Measurements from ENCODE around the gene ETS2. TPM values are rescaled to one million over a fixed set of nuclear protein-coding genes. Genes with fewer than 3 reads are reported as not detected.

ETS2 gene
- total RNA-seq, 1 donor from 2014 or later, result 22.9 TPM

DNA sequence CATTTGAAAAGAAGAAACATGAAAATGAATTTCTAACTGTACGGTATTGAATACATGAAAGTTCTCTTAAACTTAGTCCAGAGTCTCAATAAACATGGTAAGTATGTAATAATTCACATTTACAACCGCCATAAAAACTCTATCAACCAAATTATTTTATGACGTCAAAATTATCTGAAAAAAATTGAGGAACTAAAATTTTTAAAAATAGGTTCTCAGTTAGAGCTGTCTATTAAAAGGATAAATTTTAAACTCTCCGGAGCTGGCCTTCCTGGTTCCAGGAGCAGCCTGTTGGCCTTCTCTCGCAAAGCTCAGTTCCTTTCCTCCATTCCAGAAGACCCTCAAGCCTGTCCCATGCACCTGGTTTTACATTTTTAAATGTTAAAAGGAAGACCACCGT, 18.7 kb upstream of the ETS2 start:
- Mint-ChIP-seq H3K4me3 (no peak overlapping the region), H3K4me1 (ENCODE audit: low read depth) (peaks cover 7% of the 10 kb centered on the region), H3K27ac (no peak overlapping the region), H3K36me3 (ENCODE audit: low read depth) (peaks cover 6% of the 10 kb centered on the region), H3K27me3 (ENCODE audit: insufficient read depth) (peaks cover 2% of the 10 kb centered on the region), H3K9me3 (peaks cover 15% of the 10 kb centered on the region)
- no peak for DNase-seq (ENCODE audit: low spot score)
- intact Hi-C loops (cut with micrococcal nuclease), result no loop called here

DNA sequence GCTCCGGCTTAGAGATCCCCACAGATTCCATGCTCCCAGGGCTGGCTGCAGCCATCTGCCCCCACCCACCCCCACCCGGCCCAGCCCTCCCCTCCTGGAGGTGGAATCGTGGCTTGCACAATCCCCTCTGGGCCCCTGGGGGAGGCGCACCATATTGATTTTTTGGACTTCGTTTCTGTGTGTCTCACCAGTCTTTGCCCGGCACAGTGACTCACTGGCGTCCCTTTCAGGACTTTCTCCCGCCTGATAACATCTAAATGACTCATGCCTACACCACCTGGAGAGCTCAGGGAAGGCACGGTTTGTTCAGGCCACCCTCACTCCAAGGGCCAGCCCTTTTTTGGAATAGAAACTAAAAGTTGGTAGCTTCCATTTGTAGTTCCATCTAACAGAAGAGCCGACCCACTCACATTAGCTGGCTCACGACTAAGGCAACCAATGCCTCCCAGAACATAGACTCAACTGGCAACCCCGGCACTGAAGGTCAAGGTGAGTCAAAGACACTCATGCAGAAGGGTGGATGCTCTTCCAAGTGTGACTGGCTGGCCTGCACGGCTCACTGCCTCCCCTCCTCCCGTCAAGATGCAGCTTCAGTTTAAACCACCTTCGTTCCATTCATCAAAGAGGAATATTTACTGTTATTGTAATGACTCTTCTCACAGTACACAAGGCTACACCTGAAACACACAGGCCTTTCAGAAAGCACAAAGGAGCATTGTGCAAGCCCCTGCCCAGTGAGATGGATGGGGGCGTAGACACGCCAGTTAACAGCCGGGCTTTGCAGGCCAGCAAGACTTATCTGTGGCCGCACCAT, 18.1 kb upstream of the ETS2 start:
- H3K27ac Mint-ChIP-seq, result no peak overlapping the region
- H3K9me3 Mint-ChIP-seq, result peaks cover 9% of the 10 kb centered on the region
- peaks cover 7% of the 10 kb centered on the region for H3K4me1 Mint-ChIP-seq (ENCODE audit: low read depth)
- no peak for DNase-seq (ENCODE audit: low spot score)
- H3K27me3 Mint-ChIP-seq (ENCODE audit: insufficient read depth), result peaks cover 2% of the 10 kb centered on the region
- intact Hi-C loops (cut with micrococcal nuclease), result no loop called here
- H3K36me3 Mint-ChIP-seq (ENCODE audit: low read depth), result peaks cover 3% of the 10 kb centered on the region
- no peak overlapping the region for H3K4me3 Mint-ChIP-seq

DNA sequence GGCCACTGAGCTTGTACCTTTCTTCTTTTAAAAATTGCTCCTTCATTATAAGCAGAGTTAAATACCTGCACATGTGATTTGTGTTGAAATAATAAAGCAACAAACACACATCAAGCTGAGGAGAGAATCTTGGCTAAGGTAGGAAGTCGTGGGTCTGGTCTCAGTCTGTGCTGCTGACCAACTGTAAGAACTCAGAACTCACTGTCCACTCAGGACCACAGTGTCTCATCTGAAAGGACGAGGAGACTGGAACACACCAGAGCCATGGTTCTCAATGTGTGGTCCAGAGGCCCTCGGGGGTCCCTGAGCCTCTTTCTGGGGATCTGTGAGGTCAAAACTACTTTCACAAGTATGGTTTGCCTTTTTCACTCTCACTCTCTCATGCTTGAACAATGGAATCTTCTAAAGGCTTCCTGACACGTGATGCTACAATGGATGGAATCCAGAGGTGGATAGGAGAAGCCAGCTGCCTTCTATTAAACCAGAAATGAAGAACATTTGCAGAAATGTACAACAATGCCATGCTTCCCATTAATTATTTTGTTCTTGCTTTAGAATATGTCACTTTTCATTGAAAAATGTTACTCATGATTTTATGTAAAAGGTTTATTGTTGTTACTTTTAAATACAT, 17.3 kb upstream of the ETS2 start:
- H3K4me3 Mint-ChIP-seq, result no peak overlapping the region
- no peak for DNase-seq (ENCODE audit: low spot score)
- peaks cover 3% of the 10 kb centered on the region for H3K9me3 Mint-ChIP-seq
- peaks cover 7% of the 10 kb centered on the region for H3K4me1 Mint-ChIP-seq (ENCODE audit: low read depth)
- H3K27me3 Mint-ChIP-seq (ENCODE audit: insufficient read depth), result peaks cover 2% of the 10 kb centered on the region
- peaks cover 3% of the 10 kb centered on the region for H3K36me3 Mint-ChIP-seq (ENCODE audit: low read depth)
- intact Hi-C loops (cut with micrococcal nuclease), result no loop called here
- no peak overlapping the region for H3K27ac Mint-ChIP-seq

DNA sequence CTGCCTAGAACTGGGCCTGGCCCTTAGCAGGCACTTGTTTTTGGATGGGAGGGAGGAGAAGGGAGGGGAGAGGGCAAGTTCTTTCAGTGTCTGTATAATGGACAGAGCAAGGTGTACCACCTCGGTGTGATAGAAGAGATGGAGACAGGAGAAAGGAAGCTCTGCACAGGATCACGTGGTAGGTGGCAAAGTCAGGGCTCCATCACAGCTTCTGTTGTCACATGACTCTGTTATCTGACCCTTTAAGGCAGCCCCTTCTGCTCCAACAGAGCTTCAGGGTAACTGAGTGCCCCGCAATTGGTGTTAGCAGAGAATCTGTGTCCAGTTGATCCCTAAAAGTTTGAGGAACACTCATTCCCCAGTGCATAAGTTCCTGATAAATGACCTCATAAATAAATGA, 16.5 kb upstream of the ETS2 start:
- peaks cover 4% of the 10 kb centered on the region for H3K27me3 Mint-ChIP-seq (ENCODE audit: insufficient read depth)
- H3K27ac Mint-ChIP-seq, result no peak overlapping the region
- peaks cover 7% of the 10 kb centered on the region for H3K4me1 Mint-ChIP-seq (ENCODE audit: low read depth)
- DNase-seq (ENCODE audit: low spot score), result no peak
- H3K9me3 Mint-ChIP-seq, result peaks cover 1% of the 10 kb centered on the region
- no peak overlapping the region for H3K4me3 Mint-ChIP-seq
- intact Hi-C loops (cut with micrococcal nuclease), result no loop called here
- H3K36me3 Mint-ChIP-seq (ENCODE audit: low read depth), result peaks cover 2% of the 10 kb centered on the region

DNA sequence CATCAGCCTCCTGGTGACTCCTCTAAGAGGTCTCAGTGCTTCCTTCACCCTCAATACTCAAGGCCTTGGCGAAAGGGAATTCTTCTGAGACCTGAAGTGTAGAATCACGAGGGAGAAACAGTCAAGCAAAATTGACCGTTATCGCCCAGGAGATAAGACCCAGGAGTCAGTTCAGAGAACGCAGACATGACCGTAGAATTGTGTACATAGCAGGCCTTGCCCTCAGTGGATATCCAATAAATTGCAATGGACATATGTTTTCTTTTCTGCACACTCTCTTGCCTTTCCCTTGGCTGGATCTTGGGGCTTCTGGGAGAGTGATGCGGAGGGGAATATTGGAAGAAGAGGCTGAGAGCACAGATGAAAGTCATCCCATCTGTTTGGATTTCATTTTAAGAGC, 15.7 kb upstream of the ETS2 start:
- Mint-ChIP-seq H3K4me3 (no peak overlapping the region), H3K4me1 (ENCODE audit: low read depth) (peaks cover 7% of the 10 kb centered on the region), H3K36me3 (ENCODE audit: low read depth) (no peaks in the 10 kb centered on the region), H3K9me3 (no peaks in the 10 kb centered on the region), H3K27ac (no peak overlapping the region), H3K27me3 (ENCODE audit: insufficient read depth) (peaks cover 6% of the 10 kb centered on the region)
- intact Hi-C loops (cut with micrococcal nuclease), result no loop called here
- DNase-seq (ENCODE audit: low spot score), result no peak

DNA sequence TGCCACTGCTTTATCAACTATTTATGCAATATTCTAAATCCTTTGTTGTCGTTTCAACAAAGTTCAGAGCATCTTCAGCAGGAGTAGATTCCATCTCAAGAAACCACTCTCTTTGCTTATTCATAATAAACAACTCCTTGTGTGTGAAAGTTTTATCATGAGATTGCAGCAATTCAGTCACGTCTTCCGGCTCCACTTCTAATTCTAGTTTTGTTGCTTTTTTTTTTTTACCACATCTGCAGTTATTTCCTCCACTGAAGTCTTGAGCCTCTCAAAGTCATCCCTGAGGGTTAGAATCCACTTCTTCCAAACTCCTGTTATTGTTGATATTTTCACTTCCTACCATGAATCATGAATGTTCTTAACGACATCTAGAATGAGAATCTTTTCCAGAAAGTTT, 14.8 kb upstream of the ETS2 start:
- Mint-ChIP-seq H3K4me1 (ENCODE audit: low read depth) (peaks cover 7% of the 10 kb centered on the region), H3K27me3 (ENCODE audit: insufficient read depth) (peaks cover 8% of the 10 kb centered on the region), H3K4me3 (no peak overlapping the region), H3K9me3 (no peaks in the 10 kb centered on the region), H3K36me3 (ENCODE audit: low read depth) (no peaks in the 10 kb centered on the region), H3K27ac (no peak overlapping the region)
- intact Hi-C loops (cut with micrococcal nuclease), result no loop called here
- DNase-seq (ENCODE audit: low spot score), result no peak

DNA sequence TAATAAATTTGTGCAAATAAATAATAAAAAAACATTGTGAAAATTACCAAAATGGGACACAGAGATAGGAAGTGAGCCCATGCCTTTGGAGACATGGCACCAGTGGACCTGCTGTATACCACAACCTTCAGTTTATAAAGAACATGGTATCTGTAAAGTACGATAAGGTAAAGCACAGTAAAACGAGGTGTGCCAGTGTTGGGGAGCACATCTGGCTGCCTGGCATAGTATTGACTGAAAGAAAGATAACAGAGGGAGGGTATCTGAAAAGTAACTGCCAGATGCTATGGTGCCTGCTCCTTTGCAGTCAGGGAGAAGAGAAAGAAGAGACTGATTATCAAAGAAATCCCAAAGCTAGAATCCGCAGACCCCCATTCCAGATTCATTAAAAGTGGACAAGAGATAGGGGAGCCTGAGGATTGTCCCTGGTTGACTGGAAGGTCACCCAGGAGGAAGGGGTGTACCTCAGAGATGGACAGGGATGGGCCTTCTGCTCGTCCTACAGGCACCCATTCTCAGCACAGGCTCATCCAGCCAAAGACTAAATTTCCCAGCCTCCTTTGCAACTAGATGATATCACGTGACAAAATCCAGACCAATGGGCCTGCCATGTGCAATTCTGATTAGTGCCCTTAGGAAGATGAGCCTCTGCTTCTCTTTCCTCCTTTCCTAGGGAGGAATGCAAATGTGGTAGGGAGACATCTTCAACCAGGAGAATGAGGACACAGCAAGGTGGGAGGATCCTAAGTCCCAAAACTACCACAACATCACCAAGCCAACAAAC, 12.9 kb upstream of the ETS2 start:
- intact Hi-C loops (cut with micrococcal nuclease), result no loop called here
- peaks cover 6% of the 10 kb centered on the region for H3K27me3 Mint-ChIP-seq (ENCODE audit: insufficient read depth)
- DNase-seq (ENCODE audit: low spot score), result no peak
- no peaks in the 10 kb centered on the region for H3K9me3 Mint-ChIP-seq
- peaks cover 1% of the 10 kb centered on the region for H3K4me1 Mint-ChIP-seq (ENCODE audit: low read depth)
- H3K4me3 Mint-ChIP-seq, result no peak overlapping the region
- H3K36me3 Mint-ChIP-seq (ENCODE audit: low read depth), result no peaks in the 10 kb centered on the region
- no peak overlapping the region for H3K27ac Mint-ChIP-seq

DNA sequence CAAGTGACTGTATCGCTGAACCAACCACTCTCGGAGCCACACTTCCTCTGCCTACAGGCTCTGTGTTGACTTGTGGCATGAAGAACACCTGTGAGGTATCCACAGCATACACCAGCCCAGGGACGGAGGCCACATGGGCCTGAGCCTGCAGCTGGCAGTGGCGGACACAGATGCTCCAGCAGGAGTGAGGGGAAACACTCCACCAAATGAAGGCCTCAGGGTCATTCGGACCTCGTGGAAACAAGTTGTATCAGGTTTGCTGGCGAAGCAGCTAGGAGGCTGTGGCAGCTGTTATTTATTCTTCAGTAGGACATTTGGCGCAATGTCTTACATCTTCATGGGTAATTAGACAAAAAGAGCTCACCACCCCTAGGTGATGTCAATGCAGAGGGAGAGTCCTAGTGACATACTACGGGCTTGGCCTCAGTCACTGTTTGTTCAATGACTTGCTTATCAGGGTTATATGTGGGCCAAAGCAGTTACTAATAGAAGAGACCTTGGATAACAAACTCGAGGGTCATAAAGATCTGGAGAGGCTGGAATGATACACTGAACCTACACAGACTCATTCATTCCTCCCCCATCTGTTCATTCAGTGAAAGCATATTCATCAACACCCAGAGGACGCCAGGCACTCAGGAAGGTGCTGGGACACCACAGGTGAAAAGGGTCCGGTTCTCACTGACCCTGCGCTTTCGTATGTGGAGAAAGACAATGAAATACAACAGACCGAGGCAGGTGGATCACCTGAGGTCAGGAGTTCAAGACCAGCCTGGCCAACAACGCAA, 11.6 kb upstream of the ETS2 start:
- Mint-ChIP-seq H3K4me3 (no peak overlapping the region), H3K9me3 (no peaks in the 10 kb centered on the region), H3K27ac (no peak overlapping the region), H3K36me3 (ENCODE audit: low read depth) (no peaks in the 10 kb centered on the region), H3K4me1 (ENCODE audit: low read depth) (peaks cover 4% of the 10 kb centered on the region), H3K27me3 (ENCODE audit: insufficient read depth) (peaks cover 6% of the 10 kb centered on the region)
- intact Hi-C loops (cut with micrococcal nuclease), result no loop called here
- no peak for DNase-seq (ENCODE audit: low spot score)

DNA sequence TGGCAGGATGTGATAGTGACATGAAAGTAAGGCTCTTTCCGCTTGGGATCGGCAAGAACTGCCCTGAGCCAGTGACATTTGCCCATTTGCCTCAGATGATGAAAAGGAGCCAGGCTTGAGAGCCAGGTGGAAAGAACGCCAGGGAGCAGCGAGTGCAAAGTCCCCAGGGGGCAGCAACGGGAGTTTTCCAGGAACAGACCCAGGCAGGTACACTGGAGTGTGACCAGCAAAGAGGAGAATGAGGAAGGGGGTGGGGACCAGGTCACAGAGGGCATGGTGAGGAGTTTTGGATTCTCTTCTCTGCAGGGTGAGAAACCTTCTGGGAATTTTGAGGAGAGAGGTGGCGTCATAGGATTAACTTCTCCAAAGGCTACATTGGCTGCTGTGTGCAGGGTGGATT, 10.8 kb upstream of the ETS2 start:
- H3K4me3 Mint-ChIP-seq, result no peak overlapping the region
- peaks cover 6% of the 10 kb centered on the region for H3K27me3 Mint-ChIP-seq (ENCODE audit: insufficient read depth)
- H3K4me1 Mint-ChIP-seq (ENCODE audit: low read depth), result peaks cover 4% of the 10 kb centered on the region
- DNase-seq (ENCODE audit: low spot score), result no peak
- no peaks in the 10 kb centered on the region for H3K9me3 Mint-ChIP-seq
- no peaks in the 10 kb centered on the region for H3K36me3 Mint-ChIP-seq (ENCODE audit: low read depth)
- intact Hi-C loops (cut with micrococcal nuclease), result no loop called here
- no peak overlapping the region for H3K27ac Mint-ChIP-seq

DNA sequence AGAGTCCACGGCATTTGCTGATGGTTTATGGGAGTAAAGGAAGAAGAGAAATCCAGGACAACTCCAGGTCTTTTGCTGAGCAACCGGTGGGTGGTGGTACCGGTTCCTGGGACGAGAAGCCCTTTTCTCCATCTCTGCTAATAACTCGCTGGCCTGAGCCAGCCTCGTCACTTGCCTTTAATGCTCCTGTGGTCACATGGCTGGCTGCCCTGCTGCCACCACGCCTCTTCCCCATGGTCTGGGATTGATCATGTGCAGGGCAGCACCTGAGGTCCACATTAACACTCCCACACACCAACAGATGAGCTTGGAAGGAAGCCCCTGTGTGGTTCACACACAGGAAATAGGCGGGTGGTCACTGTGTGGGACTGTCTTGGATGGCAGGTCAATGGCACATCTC, 10.3 kb upstream of the ETS2 start:
- no peak overlapping the region for H3K27ac Mint-ChIP-seq
- no peaks in the 10 kb centered on the region for H3K9me3 Mint-ChIP-seq
- H3K4me3 Mint-ChIP-seq, result no peak overlapping the region
- no peak for DNase-seq (ENCODE audit: low spot score)
- peaks cover 6% of the 10 kb centered on the region for H3K27me3 Mint-ChIP-seq (ENCODE audit: insufficient read depth)
- H3K4me1 Mint-ChIP-seq (ENCODE audit: low read depth), result peaks cover 4% of the 10 kb centered on the region
- intact Hi-C loops (cut with micrococcal nuclease), result no loop called here
- no peaks in the 10 kb centered on the region for H3K36me3 Mint-ChIP-seq (ENCODE audit: low read depth)

DNA sequence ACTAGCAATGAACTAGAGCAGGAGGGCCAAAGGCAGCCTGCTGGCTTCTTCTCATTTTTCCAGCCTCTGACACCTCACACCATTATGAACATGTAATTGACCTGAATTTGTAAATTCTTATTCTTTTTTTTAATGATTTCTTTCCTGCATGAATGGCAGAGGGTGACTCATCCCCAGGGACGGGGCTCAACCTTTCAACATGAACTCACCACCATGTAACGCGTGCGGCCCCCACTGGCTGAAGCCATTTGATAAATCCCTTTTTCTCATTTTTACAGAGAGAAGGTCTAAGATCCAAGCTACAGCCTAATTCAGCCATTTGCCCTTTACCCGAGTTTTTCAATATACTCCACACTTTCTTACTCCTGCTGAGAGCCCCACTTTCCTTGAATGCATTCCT, 9.3 kb upstream of the ETS2 start:
- peaks cover 8% of the 10 kb centered on the region for H3K27me3 Mint-ChIP-seq (ENCODE audit: insufficient read depth)
- no peaks in the 10 kb centered on the region for H3K9me3 Mint-ChIP-seq
- H3K4me3 Mint-ChIP-seq, result no peak overlapping the region
- H3K36me3 Mint-ChIP-seq (ENCODE audit: low read depth), result no peaks in the 10 kb centered on the region
- no peak for DNase-seq (ENCODE audit: low spot score)
- peaks cover 8% of the 10 kb centered on the region for H3K4me1 Mint-ChIP-seq (ENCODE audit: low read depth)
- intact Hi-C loops (cut with micrococcal nuclease), result no loop called here
- no peak overlapping the region for H3K27ac Mint-ChIP-seq

DNA sequence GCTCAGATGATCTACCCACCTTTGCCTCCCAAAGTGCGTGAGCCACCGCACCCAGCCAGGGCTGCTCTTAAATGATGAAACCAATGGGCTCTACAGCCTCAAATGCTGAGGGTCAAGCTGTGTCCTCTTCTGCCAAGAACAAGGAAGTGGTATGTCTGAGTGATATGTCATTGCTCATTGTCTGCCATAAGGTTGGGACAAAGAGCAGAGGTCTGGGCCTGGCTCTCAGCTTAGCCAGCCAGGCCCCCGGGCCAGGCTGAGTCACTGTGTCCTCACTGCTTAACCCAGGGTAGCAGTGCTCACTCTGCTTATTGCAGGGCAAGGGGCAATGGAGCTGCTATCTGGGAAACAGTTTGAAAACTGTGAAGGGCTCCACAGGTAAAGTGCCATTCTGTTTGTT, 8.3 kb upstream of the ETS2 start:
- peaks cover 8% of the 10 kb centered on the region for H3K4me1 Mint-ChIP-seq (ENCODE audit: low read depth)
- no peak overlapping the region for H3K27ac Mint-ChIP-seq
- intact Hi-C loops (cut with micrococcal nuclease), result no loop called here
- DNase-seq (ENCODE audit: low spot score), result no peak
- peaks cover 11% of the 10 kb centered on the region for H3K27me3 Mint-ChIP-seq (ENCODE audit: insufficient read depth)
- no peaks in the 10 kb centered on the region for H3K9me3 Mint-ChIP-seq
- no peak overlapping the region for H3K4me3 Mint-ChIP-seq
- no peaks in the 10 kb centered on the region for H3K36me3 Mint-ChIP-seq (ENCODE audit: low read depth)
